A673 (cell line): Measurements from ENCODE around the gene ATP9A. TPM values are rescaled to one million over a fixed set of nuclear protein-coding genes. Genes with fewer than 3 reads are reported as not detected.

Experiments
- BruUV-seq: library from RNA; stranded (reverse); fragments of 400-500 nt; replicated peaks from 2 replicates; lab custom pipeline; 2021; lab: Mats Ljungman, UMichigan
- CTCF ChIA-PET: fragments of 300-600 bp; sonication (Branson Sonifier 250); formaldehyde crosslinking; loops from one replicate; lab custom pipeline; 2022; ENCODE audit warnings: antibody characterized with exemption; lab: Charles Lee
- POLR2A ChIA-PET: fragments of 300-600 bp; sonication (Branson Sonifier 250); formaldehyde crosslinking; loops from one replicate; lab custom pipeline; 2022; ENCODE audit warnings: antibody characterized with exemption; ENCODE audit not compliant: low non-redundant PET; lab: Charles Lee
- DNase-seq: peaks from one replicate; pipeline ENCODE4 v3.0.0-alpha.2; 2015; ENCODE audit warnings: low spot score
- H3K27ac ChIP-seq: fragments of 200-600 bp; sonication (generic); 2 replicates; pipeline ENCODE4 v1.5.1; 2016; ENCODE audit warnings: mixed run types, low read depth, mild to moderate bottlenecking, mixed read lengths, antibody characterized with exemption, low read length; ENCODE audit not compliant: poor library complexity, severe bottlenecking
- H3K27me3 ChIP-seq: fragments of 200-600 bp; sonication (generic); replicated peaks from 2 replicates; pipeline ENCODE4 v1.6.1; 2017; ENCODE audit warnings: mixed run types, low read depth, mild to moderate bottlenecking, mixed read lengths, antibody characterized with exemption, low read length; ENCODE audit not compliant: insufficient read depth, poor library complexity
- H3K36me3 ChIP-seq: fragments of 200-600 bp; sonication (generic); 2 replicates; pipeline ENCODE4 v1.6.1; 2016; ENCODE audit warnings: mixed run types, mild to moderate bottlenecking, mixed read lengths, antibody characterized with exemption, low read length; ENCODE audit not compliant: insufficient read depth, poor library complexity, severe bottlenecking
- H3K4me1 ChIP-seq: fragments of 200-600 bp; sonication (generic); 2 replicates; pipeline ENCODE4 v1.6.1; 2017; ENCODE audit warnings: mixed run types, mild to moderate bottlenecking, mixed read lengths, antibody characterized with exemption, low read length; ENCODE audit not compliant: insufficient read depth, poor library complexity, severe bottlenecking
- H3K4me3 ChIP-seq: fragments of 200-600 bp; sonication (generic); 2 replicates; pipeline ENCODE4 v1.5.1; 2016; ENCODE audit warnings: low read depth, mixed run types, mild to moderate bottlenecking, mixed read lengths, low read length; ENCODE audit not compliant: poor library complexity, severe bottlenecking
- H3K9me3 ChIP-seq: fragments of 200-600 bp; sonication (generic); 2 replicates; pipeline ENCODE4 v1.6.1; 2016; ENCODE audit warnings: mixed run types, low read depth, mild to moderate bottlenecking, mixed read lengths, antibody characterized with exemption, low read length; ENCODE audit not compliant: poor library complexity, severe bottlenecking
- CTCF ChIP-seq: fragments of 300-800, 200-600 bp; sonication (generic); conservative IDR thresholded peaks from 2 replicates; pipeline ENCODE4 v1.5.1; 2017; ENCODE audit warnings: low read depth, mild to moderate bottlenecking, antibody characterized with exemption, low read length, moderate library complexity, mixed read lengths
- EZH2 ChIP-seq: fragments of 200-600 bp; sonication (generic); IDR thresholded peaks from 2 replicates; pipeline ENCODE4 v1.6.1; 2017; ENCODE audit warnings: borderline replicate concordance, low read depth, mild to moderate bottlenecking, mixed read lengths, antibody characterized with exemption, low read length; ENCODE audit not compliant: poor library complexity, severe bottlenecking
- intact Hi-C: fragments of 100-400 bp; cut with micrococcal nuclease; formaldehyde crosslinking; loops from one replicate; pipeline ENCODE4 v1.10.0; 2022; ENCODE audit not compliant: unreplicated experiment
- total RNA-seq: library from RNA; stranded (reverse); gene quantifications from 2 replicates; pipeline ENCODE4 v1.2.3, GENCODE V29; 2021

Gene ATP9A
- total RNA-seq, 1 experiment from 2014 or later = 31.2 TPM

- Histone ChIP-seq H3K4me1 (peaks cover 55% of the 10 kb centered on the region), H3K4me3 (no peak overlapping the region), H3K27me3 (no peaks in the 10 kb centered on the region), H3K36me3 (no peaks in the 10 kb centered on the region), H3K27ac (peak overlapping the region; percentile 87), H3K9me3 (no peaks in the 10 kb centered on the region)
- intact Hi-C loops = loop anchor here (10.0 kb wide), 2 partner anchors 134 to 304 kb away; partner anchors contain the start of gene ATP9A
- ChIA-PET CTCF (no interaction called here), POLR2A (no interaction called here)
- no peak for TF ChIP-seq EZH2
- no peak for TF ChIP-seq CTCF
- TSS peak; percentile 90 for BruUV-seq
- peak; percentile 96 for DNase-seq
Observed at GRCh38 chr20:51631011-51631950, 136.9 kb downstream of the ATP9A start.

GRCh38 chr20:51629399-51630058 is 138.7 kb downstream of the ATP9A start:
- peaks cover 43% of the 10 kb centered on the region for H3K4me1 ChIP-seq
- H3K27ac ChIP-seq = no peak overlapping the region
- H3K36me3 ChIP-seq = no peaks in the 10 kb centered on the region
- H3K4me3 ChIP-seq = no peak overlapping the region
- no peak for TF ChIP-seq CTCF
- no peak for TF ChIP-seq EZH2
- BruUV-seq = no TSS peak
- no peaks in the 10 kb centered on the region for H3K9me3 ChIP-seq
- no peaks in the 10 kb centered on the region for H3K27me3 ChIP-seq
- CTCF ChIA-PET = no interaction called here
- no peak for DNase-seq
- intact Hi-C loops = loop anchor here (10.0 kb wide), 2 partner anchors 135 to 305 kb away; partner anchors contain the start of gene ATP9A
- POLR2A ChIA-PET = no interaction called here

GRCh38 chr20:51628533-51629398 is 139.4 kb downstream of the ATP9A start:
- Histone ChIP-seq H3K4me3 (no peak overlapping the region), H3K27me3 (no peaks in the 10 kb centered on the region), H3K4me1 (peaks cover 35% of the 10 kb centered on the region), H3K9me3 (no peaks in the 10 kb centered on the region), H3K27ac (no peak overlapping the region), H3K36me3 (no peaks in the 10 kb centered on the region)
- POLR2A ChIA-PET = no interaction called here
- intact Hi-C loops = no loop called here
- no peak for DNase-seq
- TF ChIP-seq EZH2 = no peak
- no peak for TF ChIP-seq CTCF
- no TSS peak for BruUV-seq
- CTCF ChIA-PET = no interaction called here
